Neural progenitor cell (in vitro differentiated cells): ENCODE results near the gene JSRP1. TPM values are rescaled to one million over a fixed set of nuclear protein-coding genes. Genes with fewer than 3 reads are reported as not detected.

Source experiments
- DNase-seq: peaks from one replicate; pipeline ENCODE4 v3.0.0-alpha.2; 2016; ENCODE audit warnings: low spot score
- H2AFZ ChIP-seq: fragments of 200-600 bp; sonication (generic); replicated peaks from 2 replicates; pipeline ENCODE4 v1.6.1; 2016; ENCODE audit warnings: antibody characterized with exemption
- H3F3A ChIP-seq: fragments of 200-600 bp; sonication (generic); 2 replicates; pipeline ENCODE4 v1.6.1; 2016; ENCODE audit warnings: antibody characterized with exemption, low read depth
- H3K27ac ChIP-seq: fragments of 200-600 bp; sonication (generic); 2 replicates; pipeline ENCODE4 v1.5.1; 2016; ENCODE audit warnings: mild to moderate bottlenecking
- H3K27me3 ChIP-seq: fragments of 200-600 bp; sonication (generic); 2 replicates; pipeline ENCODE4 v1.6.1; 2016; ENCODE audit warnings: mild to moderate bottlenecking, moderate library complexity
- H3K36me3 ChIP-seq: fragments of 200-600 bp; sonication (generic); 2 replicates; pipeline ENCODE4 v1.5.1; 2016
- H3K4me1 ChIP-seq: fragments of 200-600 bp; sonication (generic); 2 replicates; pipeline ENCODE4 v1.6.1; 2016; ENCODE audit warnings: mixed run types
- H3K4me2 ChIP-seq: fragments of 200-600 bp; sonication (generic); 2 replicates; pipeline ENCODE4 v1.6.1; 2016
- H3K4me3 ChIP-seq: fragments of 200-600 bp; sonication (generic); 2 replicates; pipeline ENCODE4 v1.5.1; 2016
- H3K79me2 ChIP-seq: fragments of 200-600 bp; sonication (generic); 2 replicates; pipeline ENCODE4 v1.6.1; 2016; ENCODE audit warnings: low read depth
- H3K9ac ChIP-seq: fragments of 200-600 bp; sonication (generic); 2 replicates; pipeline ENCODE4 v1.6.1; 2016
- H3K9me3 ChIP-seq: fragments of 200-600 bp; sonication (generic); 2 replicates; pipeline ENCODE4 v1.5.1; 2016; ENCODE audit warnings: low read depth
- H4K20me1 ChIP-seq: fragments of 200-600 bp; sonication (generic); 2 replicates; pipeline ENCODE4 v1.6.1; 2016; ENCODE audit warnings: low read depth
- H3K27ac Mint-ChIP-seq: 3 replicates; pipeline ENCODE4 v1.8.0; 2021; ENCODE audit warnings: mixed read lengths
- H3K27me3 Mint-ChIP-seq: 2 replicates; pipeline ENCODE4 v1.8.0; 2022; ENCODE audit warnings: low read depth, mild to moderate bottlenecking, inconsistent platforms, moderate library complexity, mixed read lengths; ENCODE audit not compliant: insufficient read depth
- H3K36me3 Mint-ChIP-seq: 3 replicates; pipeline ENCODE4 v1.8.0; 2021; ENCODE audit warnings: mixed read lengths
- H3K4me1 Mint-ChIP-seq: 3 replicates; pipeline ENCODE4 v1.8.0; 2021; ENCODE audit warnings: mixed read lengths
- H3K4me3 Mint-ChIP-seq: 3 replicates; pipeline ENCODE4 v1.8.0; 2021; ENCODE audit warnings: mild to moderate bottlenecking, moderate library complexity, mixed read lengths
- H3K9me3 Mint-ChIP-seq: 3 replicates; pipeline ENCODE4 v1.8.0; 2020; ENCODE audit warnings: mixed read lengths
- CTCF ChIP-seq: fragments of 200-600 bp; sonication (generic); IDR thresholded peaks from 2 replicates; pipeline ENCODE4 v1.5.1; 2017; ENCODE audit warnings: antibody characterized with exemption, mild to moderate bottlenecking
- EZH2 ChIP-seq: fragments of 200-600 bp; sonication (generic); IDR thresholded peaks from 2 replicates; pipeline ENCODE4 v1.6.1; 2017; ENCODE audit warnings: antibody characterized with exemption, mild to moderate bottlenecking, moderate library complexity
- EZH2phosphoT487 ChIP-seq: fragments of 200-600 bp; sonication (generic); IDR thresholded peaks from 2 replicates; pipeline ENCODE4 v1.6.1; 2017; ENCODE audit warnings: antibody characterized with exemption
- total RNA-seq: library from RNA; depleted of rRNA; stranded (reverse); fragments of >200 nt; gene quantifications from 2 replicates; pipeline ENCODE4 v1.2.3, GENCODE V29; 2015; ENCODE audit warnings: low replicate concordance

Gene JSRP1
- total RNA-seq, 1 donor from 2014 or later: not detected

GRCh38 chr19:2270423-2271233 is 14.4 kb upstream of the JSRP1 start:
- Histone ChIP-seq H4K20me1 (peaks cover 60% of the 10 kb centered on the region), H3K36me3 (no peaks in the 10 kb centered on the region), H3F3A (peaks cover 38% of the 10 kb centered on the region), H3K9ac (peak overlapping the region; percentile 91), H3K27me3 (no peaks in the 10 kb centered on the region), H3K4me2 (peak overlapping the region; percentile 87), H3K4me1 (peaks cover 17% of the 10 kb centered on the region), H3K79me2 (peaks cover 57% of the 10 kb centered on the region), H3K9me3 (no peaks in the 10 kb centered on the region), H2AFZ (no peak overlapping the region), H3K27ac (peak overlapping the region; percentile 13), H3K4me3 (peak overlapping the region; percentile 84)
- no peak for TF ChIP-seq CTCF
- TF ChIP-seq EZH2: no peak
- no peak for TF ChIP-seq EZH2phosphoT487
- Mint-ChIP-seq H3K4me1 (peaks cover 32% of the 10 kb centered on the region), H3K27ac (no peak overlapping the region), H3K4me3 (peak overlapping the region; percentile 95), H3K9me3 (peaks cover 1% of the 10 kb centered on the region), H3K36me3 (peaks cover 5% of the 10 kb centered on the region), H3K27me3 (peaks cover 7% of the 10 kb centered on the region)
- DNase-seq: peak; percentile 74

GRCh38 chr19:2270157-2270422 is 13.9 kb upstream of the JSRP1 start:
- H3K36me3 ChIP-seq: no peaks in the 10 kb centered on the region
- TF ChIP-seq CTCF (no peak), EZH2phosphoT487 (no peak), EZH2 (no peak)
- peaks cover 31% of the 10 kb centered on the region for H3K4me1 Mint-ChIP-seq
- H2AFZ ChIP-seq: no peak overlapping the region
- H3K9me3 Mint-ChIP-seq: peaks cover 1% of the 10 kb centered on the region
- peak overlapping the region; percentile 91 for H3K9ac ChIP-seq
- peak overlapping the region; percentile 53 for H3K27ac Mint-ChIP-seq
- peaks cover 38% of the 10 kb centered on the region for H3F3A ChIP-seq
- peaks cover 57% of the 10 kb centered on the region for H3K79me2 ChIP-seq
- H3K4me2 ChIP-seq: peak overlapping the region; percentile 87
- peaks cover 55% of the 10 kb centered on the region for H4K20me1 ChIP-seq
- H3K36me3 Mint-ChIP-seq: peaks cover 5% of the 10 kb centered on the region
- peak overlapping the region; percentile 95 for H3K4me3 Mint-ChIP-seq
- H3K27ac ChIP-seq: peak overlapping the region; percentile 13
- peak; percentile 37 for DNase-seq
- H3K27me3 Mint-ChIP-seq: peaks cover 7% of the 10 kb centered on the region
- H3K4me3 ChIP-seq: peak overlapping the region; percentile 84
- peaks cover 17% of the 10 kb centered on the region for H3K4me1 ChIP-seq
- H3K9me3 ChIP-seq: no peaks in the 10 kb centered on the region
- H3K27me3 ChIP-seq: no peaks in the 10 kb centered on the region

GRCh38 chr19:2269244-2270156 is 13.3 kb upstream of the JSRP1 start:
- peak overlapping the region; percentile 95 for H3K4me3 Mint-ChIP-seq
- peak overlapping the region; percentile 53 for H3K27ac Mint-ChIP-seq
- Histone ChIP-seq H3K36me3 (no peaks in the 10 kb centered on the region), H3K27ac (peak overlapping the region; percentile 44), H3K4me1 (peaks cover 17% of the 10 kb centered on the region), H4K20me1 (peaks cover 50% of the 10 kb centered on the region), H3K27me3 (no peaks in the 10 kb centered on the region), H3K9ac (peak overlapping the region; percentile 91), H2AFZ (no peak overlapping the region), H3K4me2 (peak overlapping the region; percentile 87), H3K4me3 (peak overlapping the region; percentile 84), H3K9me3 (no peaks in the 10 kb centered on the region), H3K79me2 (peaks cover 57% of the 10 kb centered on the region), H3F3A (peaks cover 38% of the 10 kb centered on the region)
- peaks cover 5% of the 10 kb centered on the region for H3K36me3 Mint-ChIP-seq
- DNase-seq: peak; percentile 98
- TF ChIP-seq EZH2phosphoT487 (peak; percentile 12), CTCF (no peak)
- peaks cover 28% of the 10 kb centered on the region for H3K4me1 Mint-ChIP-seq
- H3K9me3 Mint-ChIP-seq: peaks cover 1% of the 10 kb centered on the region
- peaks cover 7% of the 10 kb centered on the region for H3K27me3 Mint-ChIP-seq
